B cell (primary cell): ENCODE data around the gene EXD3.

Experiments used
- CTCF ChIP-seq: fragments of 200-600 bp; IDR thresholded peaks from one replicate; pipeline ENCODE4 v1.8.0; 2022; ENCODE audit warnings: antibody characterized with exemption, mild to moderate bottlenecking
- EZH2 ChIP-seq: IDR thresholded peaks from 2 replicates; pipeline ENCODE4 v1.6.1; 2012; ENCODE audit warnings: borderline replicate concordance, low read depth, mild to moderate bottlenecking, moderate library complexity, low read length; ENCODE audit not compliant: insufficient read depth, poor library complexity, severe bottlenecking

- no peak for TF ChIP-seq CTCF
- no peak for TF ChIP-seq EZH2
These were observed 29.2 kb upstream of the EXD3 start for GRCh38 chr9:137452006-137452760.
